SKM-1 treated with dmso at 0.1 percent for 144 hours (cell line): ENCODE results near the gene PIGU.
"Not testable (repeated sequence)": the region's sequence is repeated elsewhere in the genome, so short reads cannot be mapped to it uniquely, and the experiment has no call there.

Experiments used
- DNase-seq: peaks from one replicate; lab custom pipeline; 2025; ENCODE audit not compliant: unreplicated experiment; lab: John Stamatoyannopoulos, UW

Gene PIGU

GRCh38 chr20:34663213-34663943 is 13.5 kb downstream of the PIGU start:
- no peak for DNase-seq

GRCh38 chr20:34661811-34662210 is 15.1 kb downstream of the PIGU start:
- DNase-seq = not testable (repeated sequence)

GRCh38 chr20:34658654-34659053 is 18.2 kb downstream of the PIGU start:
- not testable (repeated sequence) for DNase-seq

GRCh38 chr20:34654207-34654744 is 22.6 kb downstream of the PIGU start:
- DNase-seq = no peak

GRCh38 chr20:34651200-34651599 is 25.7 kb downstream of the PIGU start:
- no peak for DNase-seq

- no peak for DNase-seq
These were observed 29.2 kb downstream of the PIGU start for GRCh38 chr20:34647737-34648136.

- no peak for DNase-seq
These were observed 31.9 kb downstream of the PIGU start for GRCh38 chr20:34644951-34645350.

GRCh38 chr20:34644345-34644744 is 32.5 kb downstream of the PIGU start:
- DNase-seq = no peak

GRCh38 chr20:34643928-34644327 is 33.0 kb downstream of the PIGU start:
- DNase-seq = peak; percentile 78

GRCh38 chr20:34642009-34642408 is 34.9 kb downstream of the PIGU start:
- no peak for DNase-seq

- DNase-seq = no peak
These were observed 37.1 kb downstream of the PIGU start for GRCh38 chr20:34639755-34640222.

- no peak for DNase-seq
These were observed 38.4 kb downstream of the PIGU start for GRCh38 chr20:34638532-34638931.

- no peak for DNase-seq
These were observed 38.9 kb downstream of the PIGU start for GRCh38 chr20:34638039-34638292.

- no peak for DNase-seq
These were observed 39.5 kb downstream of the PIGU start for GRCh38 chr20:34637245-34638038.

- DNase-seq = no peak
These were observed 40.2 kb downstream of the PIGU start for GRCh38 chr20:34636648-34637047.

GRCh38 chr20:34634392-34634791 is 42.5 kb downstream of the PIGU start:
- no peak for DNase-seq

GRCh38 chr20:34632870-34633452 is 43.9 kb downstream of the PIGU start:
- no peak for DNase-seq

GRCh38 chr20:34629904-34630303 is 47.0 kb downstream of the PIGU start:
- DNase-seq = no peak

- DNase-seq = no peak
These were observed 47.5 kb downstream of the PIGU start for GRCh38 chr20:34629342-34629741.

GRCh38 chr20:34628026-34628425 is 48.9 kb downstream of the PIGU start:
- no peak for DNase-seq

GRCh38 chr20:34627458-34627857 is 49.4 kb downstream of the PIGU start:
- DNase-seq = no peak

- DNase-seq = no peak
These were observed 49.9 kb downstream of the PIGU start for GRCh38 chr20:34626992-34627391.
